GM18498 (cell line): ENCODE results near the gene GRPEL1.
"Not testable (repeated sequence)": the region's sequence is repeated elsewhere in the genome, so short reads cannot be mapped to it uniquely, and the experiment has no call there.

ENCODE experiments used
- ATAC-seq: cut with Tn5 transposase; IDR thresholded peaks from one replicate; pipeline ENCODE4 v1.9.1; 2021; ENCODE audit warnings: mild to moderate bottlenecking, moderate library complexity; ENCODE audit not compliant: unreplicated experiment

The GRPEL1 gene

GRCh38 chr4:7067452-7068278 is at the start of gene GRPEL1:
TSS of gene GRPEL1 (minus strand) at chr4:7068064. CDS start at chr4:7068032, 32 bp downstream.
- ATAC-seq = peak; percentile 94

- ATAC-seq = no peak
Observed at GRCh38 chr4:7116705-7117104, 48.8 kb upstream of the GRPEL1 start.

- no peak for ATAC-seq
Observed at GRCh38 chr4:7115557-7116340, 47.9 kb upstream of the GRPEL1 start.

GRCh38 chr4:7112656-7113055 is 44.8 kb upstream of the GRPEL1 start:
- no peak for ATAC-seq

GRCh38 chr4:7111441-7111840 is 43.6 kb upstream of the GRPEL1 start:
- ATAC-seq = no peak

- no peak for ATAC-seq
Observed at GRCh38 chr4:7110546-7110945, 42.7 kb upstream of the GRPEL1 start.

- no peak for ATAC-seq
Observed at GRCh38 chr4:7109169-7109568, 41.3 kb upstream of the GRPEL1 start.

- ATAC-seq = no peak
Observed at GRCh38 chr4:7108660-7109059, 40.8 kb upstream of the GRPEL1 start.

- ATAC-seq = no peak
Observed at GRCh38 chr4:7108046-7108625, 40.3 kb upstream of the GRPEL1 start.

- no peak for ATAC-seq
Observed at GRCh38 chr4:7107166-7107905, 39.5 kb upstream of the GRPEL1 start.

- ATAC-seq = no peak
Observed at GRCh38 chr4:7105276-7105675, 37.4 kb upstream of the GRPEL1 start.

- ATAC-seq = no peak
Observed at GRCh38 chr4:7104366-7105031, 36.6 kb upstream of the GRPEL1 start.

- no peak for ATAC-seq
Observed at GRCh38 chr4:7103607-7104365, 35.9 kb upstream of the GRPEL1 start.

GRCh38 chr4:7103031-7103606 is 35.3 kb upstream of the GRPEL1 start:
- peak; percentile 87 for ATAC-seq

GRCh38 chr4:7102516-7102909 is 34.6 kb upstream of the GRPEL1 start:
- ATAC-seq = not testable (repeated sequence)

- ATAC-seq = peak; percentile 64
Observed at GRCh38 chr4:7101692-7102515, 34.0 kb upstream of the GRPEL1 start.

- no peak for ATAC-seq
Observed at GRCh38 chr4:7096236-7096635, 28.4 kb upstream of the GRPEL1 start.

GRCh38 chr4:7095611-7096155 is 27.8 kb upstream of the GRPEL1 start:
- ATAC-seq = no peak
